Pancreas (tissue), 10 donors: ENCODE results near the gene BAIAP2L1. TPM values are rescaled to one million over a fixed set of nuclear protein-coding genes. Genes with fewer than 3 reads are reported as not detected.
A peak's percentile ranks its signal among the peaks of the same experiment; 100 is the strongest.
"Not testable (repeated sequence)": the region's sequence is repeated elsewhere in the genome, so short reads cannot be mapped to it uniquely, and the experiment has no call there.

Source experiments
- ATAC-seq, 4 donors: fragments of 200-7000 bp; cut with Tn5 transposase; one replicate each; pipeline versions ENCODE4 v1.8.0 to v1.9.1; 2020; ENCODE audit warnings: mild to moderate bottlenecking in 4 of 4, moderate library complexity in 4 of 4
- DNase-seq, 6 donors: peaks; one replicate each; pipeline ENCODE4 v3.0.0-alpha.2; 2020
- FAIRE-seq: peaks from 2 replicates; lab custom pipeline; 2012; peaks lifted over from hg19 to GRCh38; lab: Jason Lieb, UNC
- H3K27ac ChIP-seq, 4 donors: fragments of 200-600 bp; sonication (generic); 1 replicate in 3 of 4; 2 replicates in 1 of 4; pipeline versions ENCODE4 v1.5.0 to v1.8.0; 2020
- H3K27me3 ChIP-seq, 4 donors: fragments of 200-600 bp; one replicate each; pipeline ENCODE4 v1.8.0; 2021
- H3K36me3 ChIP-seq, 3 donors: fragments of 200-600 bp; sonication (generic) in 1 of 3; one replicate each; pipeline versions ENCODE4 v1.5.0 to v1.8.0; 2020 to 2021
- H3K4me1 ChIP-seq, 3 donors: fragments of 200-600 bp; one replicate each; pipeline ENCODE4 v1.8.0; 2021
- H3K4me3 ChIP-seq, 4 donors: fragments of 200-600 bp; sonication (generic) in 2 of 4; one replicate each; pipeline versions ENCODE4 v1.5.0 to v1.8.0; 2020 to 2021
- H3K9me3 ChIP-seq, 4 donors: fragments of 200-600 bp; one replicate each; pipeline ENCODE4 v1.8.0; 2021
- CTCF ChIP-seq, 4 donors: fragments of 200-600 bp; sonication (generic) in 3 of 4; IDR thresholded peaks; one replicate each; pipeline versions ENCODE4 v1.5.0 to v1.8.0; 2021; ENCODE audit warnings: antibody characterized with exemption in 4 of 4
- WGBS, 2 donors: extraction: QIAGEN DNeasy Blood & Tissue Kit; methylation state at CpG; one replicate each; pipeline ENCODE4 v1.1.7; 2013; 5-methylcytosine and 5-hydroxymethylcytosine counted together
- intact Hi-C, 3 donors: fragments of 100-400 bp; cut with DNase I; formaldehyde crosslinking; loops; one replicate each; pipeline versions ENCODE4 v1.11.1 to v1.14.2; 2022
- polyA plus RNA-seq, 2 donors: library from polyadenylated mRNA; stranded (reverse); fragments of 200-250 nt; gene quantifications; one replicate each; pipeline ENCODE4 v1.2.3, GENCODE V29; 2013
- total RNA-seq, 6 donors: library from RNA; stranded (reverse); fragmentation: NEBNext Ultra II Directional in 4 of 6; extraction: Animal tissue kit (Norgen Biotek cat#: 25700) in 4 of 6; gene quantifications; one replicate each; pipeline versions ENCODE4 v1.2.1 to v1.2.4, GENCODE V29; 2021 to 2023
- donor health status: healthy with polysubstance abuse.
- donor health status: DM: no; HTN: no; CAD: no; lungs with moderate emphysema.
- donor health status: DM: no; HTN: no; CAD: no.
- donor health status: control.
- donor health status: control.
- donor health status: Bipolar disorder and iron deficiency.
- donor health status: DM: yes; HTN: yes; CAD: no.
- donor health status: DM: no; HTN: no; CAD: no.
- donor health status: DM: no; HTN: no; CAD: no.
- donor health status: DM: yes; HTN: yes; CAD: no.

BAIAP2L1 gene
- total and polyA plus RNA-seq, 8 donors, result 17.9 to 31.5 (median 22.2) TPM

GRCh38 chr7:98321301-98321700 is 79.6 kb downstream of the BAIAP2L1 start:
- 30 to 36% methylated on average over 10 of the region's 10 CpGs for WGBS, 2 donors
- Histone ChIP-seq H3K4me3 (no peak overlapping the region), H3K36me3 (no peaks in the 10 kb centered on the region), H3K4me1 (no peaks in the 10 kb centered on the region), H3K27me3 (no peaks in the 10 kb centered on the region), H3K27ac (no peak overlapping the region), H3K9me3 (no peaks in the 10 kb centered on the region)
- FAIRE-seq (no peak), DNase-seq (no peak), ATAC-seq (peak in 3 of 4 donors; percentile 26 to 40 (median 37))
- no peak for TF ChIP-seq CTCF (IDR thresholded peaks at IDR 0.05)
- intact Hi-C loops, result no loop called here

DNA sequence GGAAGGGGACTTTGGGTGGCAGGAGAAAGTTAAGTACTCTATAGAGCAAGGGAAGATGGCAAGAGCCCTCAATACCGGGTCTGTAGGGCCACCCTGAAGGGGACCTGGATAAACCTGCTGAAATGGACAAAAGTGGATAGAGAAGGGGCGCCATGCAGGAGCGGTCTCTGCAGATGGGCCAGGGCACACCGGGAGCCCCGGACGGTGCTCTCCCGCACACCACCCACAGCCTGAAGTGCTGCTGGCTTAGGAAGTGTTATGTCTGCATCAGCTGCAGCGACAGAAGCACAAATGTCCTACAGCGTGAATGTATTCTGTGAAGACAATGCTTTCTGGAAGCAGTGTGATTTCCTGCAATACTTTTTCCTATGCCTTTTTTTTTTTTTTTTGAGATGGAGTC is 81.7 kb downstream of the BAIAP2L1 start:
- TF ChIP-seq CTCF (IDR thresholded peaks at IDR 0.05), result no peak
- FAIRE-seq (no peak), DNase-seq (no peak), ATAC-seq (no peak)
- Histone ChIP-seq H3K9me3 (no peaks in the 10 kb centered on the region), H3K36me3 (peaks cover 0 to 16% (median 0%) of the 10 kb centered on the region in 3 donors), H3K4me3 (no peak overlapping the region), H3K27ac (no peak overlapping the region), H3K4me1 (no peaks in the 10 kb centered on the region), H3K27me3 (no peaks in the 10 kb centered on the region)
- 91 to 93% methylated on average over 9 of the region's 9 CpGs for WGBS, 2 donors
- intact Hi-C loops, result no loop called here

DNA sequence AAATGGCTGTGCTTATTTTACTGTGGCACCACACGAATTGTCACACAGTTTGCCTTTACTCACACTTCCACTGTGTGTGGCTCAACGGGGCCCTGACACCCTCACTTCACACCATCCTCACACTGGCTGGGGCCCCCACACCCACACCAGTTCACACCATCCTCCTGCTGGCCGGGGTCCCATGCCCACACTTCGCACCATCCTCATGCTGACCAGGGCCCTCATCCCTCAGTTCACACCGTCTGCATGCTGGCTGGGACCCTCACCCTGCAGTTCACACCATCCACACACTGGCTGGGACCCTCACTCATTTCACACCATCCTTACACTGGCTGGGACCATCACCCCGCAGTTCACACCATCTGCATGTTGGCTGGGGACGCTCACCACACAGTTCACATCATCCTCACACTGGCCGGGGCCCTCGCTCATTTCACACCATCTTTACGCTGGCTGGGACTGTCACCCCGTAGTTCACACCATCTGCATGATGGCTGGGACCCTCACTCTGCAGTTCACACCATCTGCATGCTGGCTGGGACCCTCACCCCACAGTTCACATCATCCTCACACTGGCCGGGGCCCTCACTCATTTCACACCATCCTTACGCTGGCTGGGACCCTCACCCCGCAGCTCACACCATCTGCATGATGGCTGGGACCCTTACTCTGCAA is 83.4 kb downstream of the BAIAP2L1 start:
- ATAC-seq (no peak), FAIRE-seq (no peak), DNase-seq (no peak)
- no peak for TF ChIP-seq CTCF (IDR thresholded peaks at IDR 0.05)
- Histone ChIP-seq H3K36me3 (peaks cover 0 to 16% (median 0%) of the 10 kb centered on the region in 3 donors), H3K9me3 (no peaks in the 10 kb centered on the region), H3K27me3 (no peaks in the 10 kb centered on the region), H3K27ac (no peak overlapping the region), H3K4me1 (no peaks in the 10 kb centered on the region), H3K4me3 (no peak overlapping the region)
- intact Hi-C loops, result no loop called here
- WGBS, 2 donors, result 96% methylated on average over 14 of the region's 14 CpGs

GRCh38 chr7:98315994-98316527 is 84.8 kb downstream of the BAIAP2L1 start:
- 94 to 98% methylated on average over 4 of the region's 4 CpGs for WGBS, 2 donors
- FAIRE-seq, H3K27ac ChIP-seq, H3K4me1 ChIP-seq, H3K27me3 ChIP-seq, H3K9me3 ChIP-seq, DNase-seq, H3K4me3 ChIP-seq, intact Hi-C loops, ATAC-seq: not testable (repeated sequence)
- H3K36me3 ChIP-seq, result peaks cover 0 to 18% (median 0%) of the 10 kb centered on the region in 3 donors

DNA sequence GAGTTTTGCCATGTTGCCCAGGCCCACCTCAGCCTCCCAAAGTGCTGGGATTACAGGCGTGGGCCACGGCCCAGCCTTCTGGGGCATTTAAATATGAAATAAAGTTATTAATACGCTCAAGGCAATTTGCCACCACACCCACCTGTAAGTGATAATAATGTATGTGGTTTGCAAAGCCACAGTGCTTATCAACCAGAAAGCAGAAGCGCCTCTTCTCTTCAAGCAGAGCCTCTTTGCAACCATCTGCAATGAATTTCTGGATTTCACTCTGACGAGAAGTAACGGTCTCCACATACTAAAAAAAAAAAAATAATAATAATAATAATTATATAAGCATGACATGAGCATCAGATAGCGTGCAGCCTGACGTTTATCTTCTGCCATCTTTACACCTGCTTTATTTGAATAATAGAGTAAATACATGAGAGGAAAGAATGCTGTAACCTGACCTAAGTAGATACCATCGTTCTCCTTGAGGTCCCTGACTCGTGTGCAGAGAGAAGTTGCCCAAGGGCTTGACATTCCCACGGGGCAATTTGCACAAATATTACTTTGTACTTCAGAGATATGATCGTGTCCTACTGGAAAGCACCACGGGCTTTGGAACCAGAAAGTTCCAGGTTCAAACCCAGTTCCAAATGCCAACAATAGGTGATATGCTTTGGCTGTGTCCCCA is 85.4 kb downstream of the BAIAP2L1 start:
- peaks cover 0 to 24% (median 0%) of the 10 kb centered on the region in 3 donors for H3K36me3 ChIP-seq
- no peaks in the 10 kb centered on the region for H3K27me3 ChIP-seq
- FAIRE-seq, result no peak
- H3K27ac ChIP-seq, result no peak overlapping the region
- 68 to 75% methylated on average over 13 of the region's 13 CpGs for WGBS, 2 donors
- H3K9me3 ChIP-seq, result no peaks in the 10 kb centered on the region
- TF ChIP-seq CTCF (IDR thresholded peaks at IDR 0.05), result no peak
- DNase-seq, result no peak
- no peaks in the 10 kb centered on the region for H3K4me1 ChIP-seq
- intact Hi-C loops, result no loop called here
- no peak overlapping the region for H3K4me3 ChIP-seq
- no peak for ATAC-seq
